Measurements from ENCODE around the gene POLR3F.

Gene POLR3F

DNA sequence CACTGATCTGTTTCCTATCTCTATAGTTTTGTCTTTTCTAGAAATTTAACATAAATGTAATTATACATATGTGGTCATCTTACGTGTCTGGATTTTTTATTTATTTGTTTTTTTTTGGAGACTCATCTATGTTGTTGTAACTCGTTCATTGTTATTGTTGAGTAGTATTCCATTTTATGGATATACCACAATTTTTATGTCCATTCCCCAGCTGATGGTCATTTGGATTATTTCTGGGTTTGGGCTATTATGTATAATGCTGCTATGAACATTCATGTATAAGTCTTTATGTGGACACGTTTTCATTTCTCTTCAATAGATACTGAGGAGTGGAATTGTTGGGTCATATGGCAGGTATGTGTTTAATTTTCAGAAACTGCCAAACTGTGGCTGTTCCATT lies 10.6 kb upstream of the POLR3F start:
- no peak overlapping the region for H3K9ac ChIP-seq (ENCODE audit: low read depth in 1 of 2, low read length in 2 of 2)
- H3K4me3 ChIP-seq (ENCODE audit: low read length in 2 of 2): no peak overlapping the region
- no peak overlapping the region for H3K27ac ChIP-seq (ENCODE audit: low read depth in 2 of 2, low read length in 2 of 2)
- no peaks in the 10 kb centered on the region for H3K9me3 ChIP-seq (ENCODE audit: control insufficient read depth in 2 of 2, low read length in 2 of 2)
- H3K27me3 ChIP-seq (ENCODE audit: control insufficient read depth in 2 of 2, insufficient read depth in 2 of 2, low read length in 2 of 2): no peaks in the 10 kb centered on the region
- H3K36me3 ChIP-seq (ENCODE audit: control insufficient read depth in 2 of 2, insufficient read depth in 2 of 2, low read length in 2 of 2): no peaks in the 10 kb centered on the region
- no peaks in the 10 kb centered on the region for H3K4me1 ChIP-seq (ENCODE audit: control insufficient read depth in 2 of 2, insufficient read depth in 2 of 2, low read length in 2 of 2)

DNA sequence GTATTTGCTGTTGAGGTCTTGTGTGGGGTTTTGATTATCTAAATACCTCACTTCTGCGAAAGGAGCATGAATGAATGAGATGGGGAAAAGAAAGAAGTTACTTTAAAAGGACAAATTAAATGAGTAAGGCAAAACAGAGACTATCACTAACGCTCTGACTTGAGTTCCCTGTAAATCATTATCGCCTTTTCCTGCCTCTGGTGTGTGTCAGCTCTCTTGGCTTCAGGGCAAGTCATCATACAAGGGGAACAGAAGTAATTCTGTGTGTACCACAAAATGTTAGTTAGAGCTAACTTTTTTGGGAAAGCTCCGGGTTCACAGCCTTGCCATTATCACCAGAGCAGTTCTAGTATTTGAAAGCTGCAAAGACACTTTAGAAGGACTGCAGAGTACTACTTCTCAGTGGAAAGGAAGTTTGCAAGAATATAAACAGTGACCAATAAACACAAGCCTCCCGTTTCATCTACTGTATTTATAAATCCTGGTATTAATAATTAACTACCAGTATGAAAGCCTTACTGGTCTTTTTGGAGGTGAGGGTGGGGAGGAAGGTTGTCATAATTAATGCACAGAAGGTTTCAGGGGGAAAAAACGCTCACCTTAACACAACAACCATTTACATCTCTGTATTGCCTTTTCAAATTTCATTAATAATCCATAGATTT lies 1.5 kb upstream of the POLR3F start:
- H3K4me3 ChIP-seq (ENCODE audit: low read length in 2 of 2): no peak overlapping the region
- H3K9me3 ChIP-seq (ENCODE audit: control insufficient read depth in 2 of 2, low read length in 2 of 2): no peaks in the 10 kb centered on the region
- H3K9ac ChIP-seq (ENCODE audit: low read depth in 1 of 2, low read length in 2 of 2): no peak overlapping the region
- H3K4me1 ChIP-seq (ENCODE audit: control insufficient read depth in 2 of 2, insufficient read depth in 2 of 2, low read length in 2 of 2): peaks cover 9 to 10% of the 10 kb centered on the region in 2 donors
- H3K36me3 ChIP-seq (ENCODE audit: control insufficient read depth in 2 of 2, insufficient read depth in 2 of 2, low read length in 2 of 2): peaks cover 4 to 9% of the 10 kb centered on the region in 2 donors
- no peaks in the 10 kb centered on the region for H3K27me3 ChIP-seq (ENCODE audit: control insufficient read depth in 2 of 2, insufficient read depth in 2 of 2, low read length in 2 of 2)
- no peak overlapping the region for H3K27ac ChIP-seq (ENCODE audit: low read depth in 2 of 2, low read length in 2 of 2)

DNA sequence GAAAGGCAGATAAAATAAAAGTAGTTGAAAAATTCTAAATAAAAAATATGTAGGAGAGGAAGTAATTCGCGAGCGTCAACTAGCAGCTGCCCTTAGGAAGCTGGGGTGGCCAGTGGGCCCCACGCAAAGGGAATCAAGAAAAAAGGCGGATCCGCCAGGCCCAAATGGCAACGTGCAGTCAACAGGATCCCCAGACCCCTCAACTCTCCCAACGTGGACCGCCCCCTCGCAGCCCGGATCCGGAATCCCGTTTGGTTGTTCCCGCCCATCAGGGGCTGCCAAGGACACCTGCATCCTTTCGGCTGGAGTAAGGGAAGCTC lies 656 bp upstream of the POLR3F start:
- peak overlapping the region; percentile 48 to 57 for H3K9ac ChIP-seq (ENCODE audit: low read depth in 1 of 2, low read length in 2 of 2)
- H3K4me1 ChIP-seq (ENCODE audit: control insufficient read depth in 2 of 2, insufficient read depth in 2 of 2, low read length in 2 of 2): peaks cover 9 to 10% of the 10 kb centered on the region in 2 donors
- no peaks in the 10 kb centered on the region for H3K27me3 ChIP-seq (ENCODE audit: control insufficient read depth in 2 of 2, insufficient read depth in 2 of 2, low read length in 2 of 2)
- no peaks in the 10 kb centered on the region for H3K9me3 ChIP-seq (ENCODE audit: control insufficient read depth in 2 of 2, low read length in 2 of 2)
- peaks cover 7 to 16% of the 10 kb centered on the region in 2 donors for H3K36me3 ChIP-seq (ENCODE audit: control insufficient read depth in 2 of 2, insufficient read depth in 2 of 2, low read length in 2 of 2)
- H3K27ac ChIP-seq (ENCODE audit: low read depth in 2 of 2, low read length in 2 of 2): peak overlapping the region in 1 of 2 donors; percentile 79
- peak overlapping the region; percentile 80 to 95 for H3K4me3 ChIP-seq (ENCODE audit: low read length in 2 of 2)

DNA sequence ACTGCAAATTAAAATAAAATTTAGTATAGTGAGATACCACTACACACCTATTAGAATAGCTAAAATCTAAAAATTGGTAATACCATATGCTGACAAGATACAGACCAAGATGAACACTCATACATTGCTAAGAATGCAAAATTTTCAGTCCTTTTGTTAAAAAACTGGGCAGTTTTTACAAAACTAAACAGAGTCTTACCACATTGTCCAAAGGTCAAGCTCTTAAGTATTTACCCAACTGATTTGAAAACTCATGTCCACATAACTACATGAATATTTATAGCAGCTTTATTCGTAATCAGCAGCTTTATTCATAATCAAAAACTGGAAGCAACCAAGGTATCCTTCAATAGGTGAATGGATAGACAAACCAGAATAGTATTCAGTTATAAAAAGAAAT lies 10.0 kb downstream of the POLR3F start:
- Histone ChIP-seq H3K9ac (ENCODE audit: low read depth in 1 of 2, low read length in 2 of 2) (no peak overlapping the region), H3K36me3 (ENCODE audit: control insufficient read depth in 2 of 2, insufficient read depth in 2 of 2, low read length in 2 of 2) (peaks cover 27 to 45% of the 10 kb centered on the region in 2 donors), H3K27ac (ENCODE audit: low read depth in 2 of 2, low read length in 2 of 2) (no peak overlapping the region), H3K9me3 (ENCODE audit: control insufficient read depth in 2 of 2, low read length in 2 of 2) (no peaks in the 10 kb centered on the region), H3K4me1 (ENCODE audit: control insufficient read depth in 2 of 2, insufficient read depth in 2 of 2, low read length in 2 of 2) (no peaks in the 10 kb centered on the region), H3K27me3 (ENCODE audit: control insufficient read depth in 2 of 2, insufficient read depth in 2 of 2, low read length in 2 of 2) (no peaks in the 10 kb centered on the region), H3K4me3 (ENCODE audit: low read length in 2 of 2) (no peak overlapping the region)

DNA sequence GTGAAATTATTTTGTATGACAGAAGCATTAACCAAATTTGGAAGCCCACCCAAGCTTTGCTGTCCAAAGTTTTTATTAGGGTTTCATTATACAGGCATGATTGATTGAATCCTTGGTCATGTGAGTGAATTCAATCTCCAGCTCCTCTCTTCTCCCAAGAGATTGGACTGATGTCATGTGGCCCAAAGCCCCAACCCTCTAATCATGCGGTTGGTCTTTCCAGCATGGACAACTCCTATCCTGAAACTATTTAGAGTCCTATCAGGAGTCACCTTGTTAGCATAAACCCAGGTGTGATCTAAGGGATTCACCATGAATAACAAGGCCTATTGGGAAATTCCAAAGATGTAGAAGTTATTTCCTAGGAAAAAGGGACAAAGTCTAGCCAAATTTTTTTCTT lies 10.6 kb downstream of the POLR3F start:
- Histone ChIP-seq H3K9me3 (ENCODE audit: control insufficient read depth in 2 of 2, low read length in 2 of 2) (no peaks in the 10 kb centered on the region), H3K4me1 (ENCODE audit: control insufficient read depth in 2 of 2, insufficient read depth in 2 of 2, low read length in 2 of 2) (no peaks in the 10 kb centered on the region), H3K27ac (ENCODE audit: low read depth in 2 of 2, low read length in 2 of 2) (no peak overlapping the region), H3K9ac (ENCODE audit: low read depth in 1 of 2, low read length in 2 of 2) (no peak overlapping the region), H3K4me3 (ENCODE audit: low read length in 2 of 2) (no peak overlapping the region), H3K36me3 (ENCODE audit: control insufficient read depth in 2 of 2, insufficient read depth in 2 of 2, low read length in 2 of 2) (peaks cover 33 to 51% of the 10 kb centered on the region in 2 donors), H3K27me3 (ENCODE audit: control insufficient read depth in 2 of 2, insufficient read depth in 2 of 2, low read length in 2 of 2) (no peaks in the 10 kb centered on the region)

DNA sequence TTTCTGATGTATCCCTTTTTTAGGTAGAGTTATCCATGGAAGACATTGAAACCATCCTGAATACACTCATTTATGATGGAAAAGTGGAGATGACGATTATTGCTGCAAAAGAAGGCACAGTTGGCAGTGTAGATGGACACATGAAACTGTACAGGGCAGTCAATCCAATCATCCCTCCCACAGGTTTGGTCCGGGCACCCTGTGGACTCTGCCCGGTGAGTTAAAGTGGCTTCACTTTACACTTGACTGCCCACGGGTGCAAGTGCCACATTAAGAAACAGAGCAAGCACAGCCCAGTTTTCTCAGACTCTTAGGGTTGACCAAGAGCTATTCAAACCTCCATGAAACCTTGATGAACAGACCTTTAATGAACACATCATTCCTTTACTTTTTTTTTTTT lies 14.4 kb downstream of the POLR3F start:
- H3K4me3 ChIP-seq (ENCODE audit: low read length in 2 of 2): no peak overlapping the region
- no peaks in the 10 kb centered on the region for H3K9me3 ChIP-seq (ENCODE audit: control insufficient read depth in 2 of 2, low read length in 2 of 2)
- H3K27me3 ChIP-seq (ENCODE audit: control insufficient read depth in 2 of 2, insufficient read depth in 2 of 2, low read length in 2 of 2): no peaks in the 10 kb centered on the region
- peaks cover 30 to 46% of the 10 kb centered on the region in 2 donors for H3K36me3 ChIP-seq (ENCODE audit: control insufficient read depth in 2 of 2, insufficient read depth in 2 of 2, low read length in 2 of 2)
- H3K4me1 ChIP-seq (ENCODE audit: control insufficient read depth in 2 of 2, insufficient read depth in 2 of 2, low read length in 2 of 2): no peaks in the 10 kb centered on the region
- H3K9ac ChIP-seq (ENCODE audit: low read depth in 1 of 2, low read length in 2 of 2): no peak overlapping the region
- no peak overlapping the region for H3K27ac ChIP-seq (ENCODE audit: low read depth in 2 of 2, low read length in 2 of 2)

DNA sequence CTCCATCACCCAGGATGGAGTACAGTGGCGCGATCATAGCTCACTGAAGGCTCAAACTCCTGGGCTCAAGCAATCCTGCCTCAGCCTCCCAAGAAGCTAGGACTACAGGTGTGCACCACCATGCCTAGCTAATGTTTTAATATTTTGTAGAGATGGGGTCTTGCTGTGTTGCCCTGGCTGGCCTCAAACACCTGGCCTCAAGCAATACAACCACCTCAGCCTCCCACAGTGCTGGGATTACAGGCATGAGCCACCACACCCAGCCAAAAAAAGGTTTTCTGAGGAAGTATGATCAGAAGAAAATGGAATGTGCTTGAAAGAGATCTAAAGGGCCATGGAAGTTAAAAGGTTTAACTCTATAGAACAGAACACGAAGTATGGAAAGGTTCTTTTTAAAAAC lies 21.1 kb downstream of the POLR3F start:
- no peak overlapping the region for H3K27ac ChIP-seq (ENCODE audit: low read depth in 2 of 2, low read length in 2 of 2)
- H3K4me3 ChIP-seq (ENCODE audit: low read length in 2 of 2): no peak overlapping the region
- H3K36me3 ChIP-seq (ENCODE audit: control insufficient read depth in 2 of 2, insufficient read depth in 2 of 2, low read length in 2 of 2): peaks cover 21 to 35% of the 10 kb centered on the region in 2 donors
- no peaks in the 10 kb centered on the region for H3K9me3 ChIP-seq (ENCODE audit: control insufficient read depth in 2 of 2, low read length in 2 of 2)
- no peaks in the 10 kb centered on the region for H3K4me1 ChIP-seq (ENCODE audit: control insufficient read depth in 2 of 2, insufficient read depth in 2 of 2, low read length in 2 of 2)
- H3K9ac ChIP-seq (ENCODE audit: low read depth in 1 of 2, low read length in 2 of 2): no peak overlapping the region
- no peaks in the 10 kb centered on the region for H3K27me3 ChIP-seq (ENCODE audit: control insufficient read depth in 2 of 2, insufficient read depth in 2 of 2, low read length in 2 of 2)

DNA sequence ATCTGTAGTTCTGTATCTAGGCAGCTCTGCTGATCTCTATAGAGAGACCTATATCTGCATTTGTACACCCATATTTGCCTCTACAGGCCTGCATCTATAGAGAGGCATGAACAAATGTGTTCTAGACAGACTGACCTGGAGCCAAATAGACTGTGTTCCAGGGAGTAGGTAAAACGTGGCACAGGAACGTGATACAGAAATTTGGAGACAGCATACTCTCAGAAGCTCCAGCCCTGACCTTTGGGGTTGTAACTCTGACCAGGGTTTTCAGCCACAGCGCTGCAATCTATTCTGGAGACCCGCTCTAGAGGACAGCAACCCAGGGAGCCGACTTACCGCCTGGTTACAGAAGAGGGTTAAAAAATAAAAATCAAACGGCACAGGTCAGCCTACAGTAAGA lies 28.9 kb downstream of the POLR3F start:
- H3K4me1 ChIP-seq (ENCODE audit: control insufficient read depth in 2 of 2, insufficient read depth in 2 of 2, low read length in 2 of 2): peaks cover 7 to 10% of the 10 kb centered on the region in 2 donors
- H3K9me3 ChIP-seq (ENCODE audit: control insufficient read depth in 2 of 2, low read length in 2 of 2): no peaks in the 10 kb centered on the region
- peak overlapping the region in 1 of 2 donors; percentile 93 for H3K9ac ChIP-seq (ENCODE audit: low read depth in 1 of 2, low read length in 2 of 2)
- H3K27ac ChIP-seq (ENCODE audit: low read depth in 2 of 2, low read length in 2 of 2): no peak overlapping the region
- peak overlapping the region in 1 of 2 donors; percentile 93 for H3K4me3 ChIP-seq (ENCODE audit: low read length in 2 of 2)
- H3K27me3 ChIP-seq (ENCODE audit: control insufficient read depth in 2 of 2, insufficient read depth in 2 of 2, low read length in 2 of 2): no peaks in the 10 kb centered on the region
- peaks cover 2 to 3% of the 10 kb centered on the region in 2 donors for H3K36me3 ChIP-seq (ENCODE audit: control insufficient read depth in 2 of 2, insufficient read depth in 2 of 2, low read length in 2 of 2)

DNA sequence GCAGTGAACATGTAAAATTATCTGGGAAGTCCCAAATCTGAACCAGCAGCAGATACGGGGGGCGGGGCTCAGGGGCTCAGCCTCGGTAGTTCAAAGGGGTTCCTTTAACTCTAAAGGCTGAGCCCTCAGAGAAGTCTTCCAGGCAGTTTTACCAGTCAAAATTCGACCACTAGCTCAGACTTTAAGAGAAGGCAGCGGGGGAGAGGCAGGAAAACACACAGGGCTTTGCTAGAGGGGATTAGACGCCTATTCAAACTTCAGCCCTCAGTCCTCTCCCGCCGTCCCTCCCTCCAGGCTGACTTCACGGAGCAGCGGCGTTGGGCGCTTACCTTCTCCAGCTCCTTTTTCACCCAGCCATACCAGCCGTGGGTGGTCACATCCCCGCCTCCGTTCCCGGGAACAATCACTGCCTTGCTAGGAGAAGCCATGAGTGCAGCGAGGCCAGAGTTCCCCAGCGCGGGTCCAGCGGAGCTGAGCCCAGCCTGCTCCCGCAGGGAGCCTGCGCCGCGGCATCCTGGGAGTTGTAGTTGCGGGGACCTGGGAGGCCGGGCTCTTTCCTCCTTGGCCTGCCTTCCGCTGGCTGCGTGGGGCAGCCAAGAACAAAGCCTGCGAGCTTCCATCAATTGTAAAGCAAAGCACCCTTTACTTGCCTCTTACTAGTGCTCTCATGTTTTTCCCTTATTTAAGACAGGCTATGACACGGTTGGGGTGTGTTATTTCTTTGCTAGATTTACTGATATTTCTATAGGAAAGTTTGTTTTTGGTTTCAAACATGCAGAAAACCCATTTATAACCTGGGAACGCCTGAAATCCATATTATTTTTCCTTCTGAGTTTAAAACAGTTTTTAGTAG lies 29.8 kb downstream of the POLR3F start, which contains the start of gene RBBP9:
Gene RBBP9 (minus strand): TSS at position 486 of the 853 bp plus-strand sequence. CDS start 58 bp downstream, at position 428.
- peak within 1 kb of the TSS in 1 of 2 donors; percentile 39 for H3K27ac ChIP-seq (ENCODE audit: low read depth in 2 of 2, low read length in 2 of 2)

DNA sequence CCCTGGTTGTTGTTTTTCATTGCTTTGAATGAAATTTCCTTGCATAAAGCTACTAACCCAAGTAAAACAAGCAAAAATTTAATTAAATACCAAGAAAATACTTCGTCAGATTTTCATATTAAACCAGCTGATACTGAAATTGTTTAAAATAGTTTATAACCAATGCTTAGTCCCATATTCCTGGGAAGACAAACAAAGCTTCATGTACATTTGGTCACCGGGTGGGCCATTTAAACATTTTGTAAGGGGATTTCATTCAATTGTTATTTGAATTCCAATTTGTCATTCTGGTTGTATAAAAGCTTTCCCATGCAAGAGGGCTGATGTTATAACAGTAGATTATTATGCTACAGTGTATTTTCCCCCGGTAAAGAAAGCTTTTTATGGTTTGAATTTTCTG lies 30.4 kb downstream of the POLR3F start:
- no peak overlapping the region for H3K27ac ChIP-seq (ENCODE audit: low read depth in 2 of 2, low read length in 2 of 2)
- peaks cover 7 to 10% of the 10 kb centered on the region in 2 donors for H3K4me1 ChIP-seq (ENCODE audit: control insufficient read depth in 2 of 2, insufficient read depth in 2 of 2, low read length in 2 of 2)
- no peaks in the 10 kb centered on the region for H3K9me3 ChIP-seq (ENCODE audit: control insufficient read depth in 2 of 2, low read length in 2 of 2)
- H3K36me3 ChIP-seq (ENCODE audit: control insufficient read depth in 2 of 2, insufficient read depth in 2 of 2, low read length in 2 of 2): no peaks in the 10 kb centered on the region
- no peaks in the 10 kb centered on the region for H3K27me3 ChIP-seq (ENCODE audit: control insufficient read depth in 2 of 2, insufficient read depth in 2 of 2, low read length in 2 of 2)
- H3K4me3 ChIP-seq (ENCODE audit: low read length in 2 of 2): peak overlapping the region in 1 of 2 donors; percentile 93
- no peak overlapping the region for H3K9ac ChIP-seq (ENCODE audit: low read depth in 1 of 2, low read length in 2 of 2)

More for the DNA sequence above, 29.8 kb downstream of the POLR3F start, which contains the start of gene RBBP9:
- H3K9me3 ChIP-seq (ENCODE audit: control insufficient read depth in 2 of 2, low read length in 2 of 2): no peaks in the 10 kb centered on the region
- H3K4me3 ChIP-seq (ENCODE audit: low read length in 2 of 2): peak within 1 kb of the TSS; percentile 92 to 93
- H3K9ac ChIP-seq (ENCODE audit: low read depth in 1 of 2, low read length in 2 of 2): peak within 1 kb of the TSS; percentile 70 to 93
- H3K36me3 ChIP-seq (ENCODE audit: control insufficient read depth in 2 of 2, insufficient read depth in 2 of 2, low read length in 2 of 2): peaks cover 0 to 3% of the 10 kb centered on the region in 2 donors
- no peaks in the 10 kb centered on the region for H3K27me3 ChIP-seq (ENCODE audit: control insufficient read depth in 2 of 2, insufficient read depth in 2 of 2, low read length in 2 of 2)
- peaks cover 7 to 10% of the 10 kb centered on the region in 2 donors for H3K4me1 ChIP-seq (ENCODE audit: control insufficient read depth in 2 of 2, insufficient read depth in 2 of 2, low read length in 2 of 2)
